Stimulated activated naive CD4-positive, alpha-beta T cell treated with Interleukin-2 at 50 U/mL for 16 hours (primary cell): Measurements from ENCODE around the gene ITGA7.

Source experiments
- DNase-seq: peaks from one replicate; lab custom pipeline; 2025; lab: John Stamatoyannopoulos, UW

The ITGA7 gene

DNA sequence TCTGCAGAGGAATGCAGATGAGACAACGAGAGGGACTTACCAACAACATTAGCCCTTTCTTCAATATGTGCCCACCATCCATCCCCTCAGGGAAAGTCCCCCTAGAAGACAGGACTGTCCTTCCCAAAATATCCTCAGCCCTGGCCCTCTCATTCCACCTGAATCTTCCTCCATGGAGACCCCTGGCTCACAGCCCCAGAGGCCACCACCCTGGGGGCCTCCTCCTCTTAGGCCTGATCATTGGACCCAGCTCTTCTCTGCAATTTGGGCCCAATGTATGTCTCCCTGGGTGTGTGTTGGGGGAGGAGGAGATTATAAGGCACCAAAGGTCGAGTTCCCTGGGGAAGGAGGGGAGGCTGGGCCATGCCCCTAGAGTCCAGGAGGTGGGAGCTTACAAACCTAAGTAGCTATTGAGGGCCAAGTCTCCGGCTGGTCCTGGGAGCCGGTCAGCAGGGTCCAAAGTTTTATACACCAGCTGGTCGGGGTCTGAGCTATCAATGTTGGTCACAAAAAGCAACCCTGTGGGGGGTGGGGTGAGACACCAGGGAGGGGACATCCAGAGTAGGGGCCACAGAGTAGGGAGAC lies 8.1 kb downstream of the ITGA7 start:
- no peak for DNase-seq

DNA sequence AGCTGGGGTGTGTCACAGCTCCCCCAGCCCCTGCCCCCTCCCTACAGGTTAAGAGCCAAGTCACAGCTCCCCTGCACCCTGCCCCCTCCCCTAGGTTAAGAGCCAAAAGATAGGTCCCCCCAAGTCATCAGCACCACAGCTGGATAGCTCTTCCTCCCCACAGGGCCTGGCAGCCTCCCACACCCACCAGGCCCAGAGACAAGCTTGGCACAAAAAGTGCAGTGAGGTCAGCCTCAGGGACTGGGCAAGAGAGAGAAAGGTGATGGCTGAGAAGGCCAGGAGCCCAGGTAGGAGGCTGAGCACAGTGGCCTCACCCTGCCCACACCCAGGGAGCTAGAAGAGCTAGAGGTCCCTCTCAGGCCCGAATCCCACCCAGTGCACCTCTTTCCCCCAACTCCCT lies 8.7 kb downstream of the ITGA7 start:
- DNase-seq, result no peak

DNA sequence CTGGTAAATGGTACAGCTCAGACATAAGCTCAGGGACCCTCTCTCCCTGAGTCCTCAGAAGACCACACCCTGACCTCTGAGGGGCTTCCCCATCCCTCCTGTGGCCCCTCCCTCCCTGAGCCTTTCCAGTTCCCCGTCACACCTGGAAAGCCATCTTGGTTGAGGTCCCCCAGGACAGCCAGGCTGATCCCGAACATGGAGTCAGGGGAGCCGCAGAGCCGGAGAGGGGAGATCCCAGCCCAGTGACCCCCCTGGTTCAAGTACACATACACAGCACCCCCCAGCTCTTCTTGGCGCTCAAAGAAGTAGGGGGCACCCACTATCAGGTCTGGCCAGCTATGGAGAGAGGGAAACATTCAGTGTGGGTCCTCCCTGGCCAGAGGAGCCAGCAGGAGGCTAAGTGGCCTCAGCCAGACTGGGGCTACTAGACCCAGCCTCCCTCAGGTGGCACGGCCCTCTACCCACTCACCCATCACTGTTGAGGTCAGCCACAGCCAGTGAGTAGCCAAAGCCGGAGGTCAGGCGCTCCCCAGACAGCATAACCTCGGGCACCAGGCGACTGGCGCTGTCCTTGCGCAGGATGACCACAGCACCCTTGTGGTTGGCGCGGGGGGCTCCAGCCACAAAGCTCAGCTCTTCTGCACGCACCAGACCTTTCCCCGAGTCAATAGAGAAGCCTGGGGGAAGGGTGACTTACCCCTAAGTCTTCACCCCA lies 9.3 kb downstream of the ITGA7 start:
- DNase-seq, result no peak

GRCh38 chr12:55697686-55698085 lies 10.0 kb downstream of the ITGA7 start:
- DNase-seq, result no peak

GRCh38 chr12:55696796-55697462 lies 10.8 kb downstream of the ITGA7 start:
- no peak for DNase-seq

- DNase-seq, result no peak
These were observed 11.6 kb downstream of the ITGA7 start for GRCh38 chr12:55696141-55696540.

- no peak for DNase-seq
These were observed 12.4 kb downstream of the ITGA7 start for GRCh38 chr12:55695349-55695748.

GRCh38 chr12:55694651-55695050 lies 13.1 kb downstream of the ITGA7 start:
- DNase-seq, result no peak

GRCh38 chr12:55694188-55694515 lies 13.6 kb downstream of the ITGA7 start:
- DNase-seq, result no peak

DNA sequence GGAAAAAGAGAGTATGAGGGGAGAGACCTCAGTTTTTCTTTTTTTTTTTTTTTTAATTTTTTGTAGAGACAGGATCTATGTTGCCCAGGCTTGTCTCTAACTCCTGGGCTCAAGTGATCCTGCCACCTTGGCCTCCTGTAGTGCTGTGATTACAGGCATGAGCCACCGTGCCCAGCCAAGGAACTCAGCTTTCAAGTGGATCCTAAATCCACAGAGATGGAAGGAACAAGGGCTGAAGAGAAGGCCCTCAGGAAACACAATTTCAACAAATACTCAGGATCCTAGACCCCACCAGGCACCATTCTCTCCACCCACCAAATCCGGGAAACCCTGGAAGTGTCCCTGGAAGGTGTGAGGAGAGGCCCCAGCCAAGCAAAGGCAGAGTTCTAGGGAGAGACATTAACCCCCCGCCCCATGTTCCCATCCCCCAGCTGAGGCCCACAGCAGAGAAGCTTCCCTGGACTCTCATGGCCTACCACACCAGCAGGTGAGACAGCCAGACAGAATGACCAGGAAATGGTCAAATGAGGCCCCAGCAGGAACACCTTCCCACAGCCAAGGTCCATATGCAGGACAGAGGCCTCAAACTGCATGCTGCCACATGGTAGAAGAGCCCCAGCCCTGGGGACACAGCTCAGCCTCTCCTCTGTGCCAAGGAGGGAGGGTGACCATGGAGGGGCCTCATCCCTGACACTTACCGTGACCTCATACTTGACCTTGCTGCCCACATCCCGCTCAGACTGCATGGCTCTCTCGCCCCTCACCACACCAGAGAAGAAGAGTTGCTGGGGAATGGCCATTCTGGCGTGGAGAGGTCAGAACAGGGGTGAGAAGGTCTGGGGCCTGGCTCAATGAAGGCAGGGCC lies 14.1 kb downstream of the ITGA7 start:
- DNase-seq, result no peak

- no peak for DNase-seq
These were observed 14.9 kb downstream of the ITGA7 start for GRCh38 chr12:55692631-55693322.

DNA sequence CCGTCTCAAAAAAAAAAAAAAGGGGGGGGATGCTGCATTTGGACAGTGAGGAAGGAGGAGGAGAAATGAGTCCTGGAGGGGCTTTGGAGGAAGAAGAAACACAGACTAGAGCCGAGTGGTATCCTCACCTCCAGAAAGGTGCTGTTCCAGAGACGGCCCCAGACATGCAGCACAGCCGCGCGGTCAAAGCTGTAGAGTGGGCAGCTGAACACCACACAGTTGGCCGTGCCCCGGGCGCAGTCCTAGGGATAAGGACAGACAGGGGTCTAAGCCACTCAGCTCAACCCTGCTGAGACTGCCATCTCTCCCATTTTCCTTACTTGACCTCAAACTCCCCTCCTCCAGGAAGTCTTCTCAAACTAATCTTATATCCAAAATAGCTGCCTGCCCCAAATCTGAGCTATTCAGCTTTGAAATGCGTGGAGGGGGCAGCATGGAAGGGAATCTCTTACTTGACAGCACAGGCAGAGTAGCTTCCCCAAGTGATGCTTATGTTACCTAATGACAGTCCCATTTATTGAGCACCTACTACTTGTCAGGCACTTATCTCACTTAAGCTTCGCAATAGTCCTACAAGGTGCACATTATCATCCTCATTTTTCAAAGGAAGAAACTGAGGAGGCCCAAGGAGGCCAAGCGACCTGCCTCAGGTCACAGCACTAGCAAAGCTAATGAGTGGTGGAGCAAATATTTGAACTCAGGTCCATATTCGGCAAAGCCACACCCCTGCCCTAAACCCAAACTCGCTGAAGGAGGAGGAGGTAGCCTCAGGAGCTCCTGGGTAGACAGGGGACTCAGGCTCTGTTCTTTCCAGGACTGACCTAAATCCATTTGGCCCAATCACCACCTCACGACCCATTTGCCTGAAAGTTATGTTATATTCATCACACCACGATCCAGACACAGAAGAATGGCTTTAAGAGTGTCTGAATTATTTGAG lies 18.7 kb downstream of the ITGA7 start:
- no peak for DNase-seq

GRCh38 chr12:55687746-55688145 lies 20.0 kb downstream of the ITGA7 start:
- DNase-seq, result peak; percentile 32

DNA sequence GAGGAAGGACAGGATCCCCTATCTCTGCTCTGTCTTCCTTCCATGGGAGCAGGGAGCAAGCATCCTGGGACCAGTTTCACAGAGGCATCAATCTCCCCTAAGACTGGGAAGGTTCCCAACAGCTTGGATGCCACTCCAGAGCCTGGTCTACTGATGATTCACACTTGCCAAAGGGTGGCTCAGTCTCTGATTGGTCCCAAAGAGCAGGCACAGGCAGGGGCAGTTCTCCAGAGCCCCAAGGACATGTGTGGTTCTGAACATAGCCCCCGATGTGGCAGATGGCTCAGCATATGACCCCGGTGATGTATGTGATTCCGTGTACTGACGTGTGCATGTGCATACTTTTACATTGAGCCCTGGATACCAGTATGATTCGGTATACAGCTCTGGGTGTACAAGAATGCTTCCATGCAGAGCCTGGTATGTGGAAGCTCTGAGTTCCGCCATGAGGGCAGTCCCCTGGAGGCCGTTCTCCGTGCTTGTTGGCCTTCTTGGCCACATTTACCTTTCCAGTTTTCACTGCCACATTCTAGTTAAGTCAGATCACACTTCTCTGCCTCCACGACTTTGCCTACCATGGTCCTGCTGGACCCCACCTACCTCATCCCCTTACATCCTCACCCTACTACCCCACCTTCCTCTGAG lies 21.2 kb downstream of the ITGA7 start:
- DNase-seq, result no peak

DNA sequence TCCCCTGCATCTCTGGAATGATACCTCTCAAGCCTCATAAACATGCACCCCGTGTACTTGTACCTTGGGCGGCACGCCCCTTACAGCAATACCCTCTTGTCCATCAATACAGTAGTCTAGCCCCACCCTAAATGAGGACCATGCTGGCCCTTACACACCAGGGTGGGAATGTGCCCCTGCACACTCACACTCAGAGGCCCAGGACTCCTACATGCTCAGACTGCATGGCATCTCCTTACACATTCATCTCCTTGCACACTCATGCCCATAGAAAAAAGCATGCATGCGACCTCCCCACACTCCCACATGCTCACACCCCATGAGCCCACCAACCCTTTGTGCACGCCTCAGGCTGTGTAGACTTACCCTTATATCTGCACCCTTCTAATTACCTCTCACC lies 22.0 kb downstream of the ITGA7 start:
- no peak for DNase-seq

GRCh38 chr12:55684761-55685370 lies 22.8 kb downstream of the ITGA7 start:
- no peak for DNase-seq

DNA sequence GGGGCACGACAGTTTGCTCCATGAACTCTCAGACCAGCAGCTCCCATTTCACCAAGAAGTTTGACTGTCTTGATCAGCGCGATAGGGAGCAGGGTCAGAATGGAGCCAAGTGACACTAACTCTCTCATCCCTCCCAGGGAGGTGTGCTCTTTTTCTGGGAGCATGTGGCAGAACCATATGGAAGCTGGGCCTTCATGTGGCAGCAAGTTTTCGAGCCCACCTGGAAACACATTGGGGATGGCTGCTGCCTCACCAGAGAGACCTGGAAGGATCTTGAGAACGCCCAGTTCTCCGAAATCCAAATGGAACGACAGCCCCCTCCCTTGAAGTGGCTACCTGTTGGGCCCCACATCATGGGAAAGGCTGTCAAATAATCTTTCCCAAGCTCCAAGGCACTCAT lies 24.0 kb downstream of the ITGA7 start:
- DNase-seq, result no peak

- no peak for DNase-seq
These were observed 25.5 kb downstream of the ITGA7 start for GRCh38 chr12:55682087-55682796.
